Amniotic epithelial cell (primary cell): ENCODE data around the gene PSD2.

Experiments
- DNase-seq: peaks from one replicate; pipeline ENCODE4 v3.0.0-alpha.2; 2010; ENCODE audit warnings: low read depth

The PSD2 gene

GRCh38 chr5:139812836-139813805 is 17.5 kb downstream of the PSD2 start:
- DNase-seq: no peak

- no peak for DNase-seq
Measured at GRCh38 chr5:139814191-139814601, 18.6 kb downstream of the PSD2 start.

DNA sequence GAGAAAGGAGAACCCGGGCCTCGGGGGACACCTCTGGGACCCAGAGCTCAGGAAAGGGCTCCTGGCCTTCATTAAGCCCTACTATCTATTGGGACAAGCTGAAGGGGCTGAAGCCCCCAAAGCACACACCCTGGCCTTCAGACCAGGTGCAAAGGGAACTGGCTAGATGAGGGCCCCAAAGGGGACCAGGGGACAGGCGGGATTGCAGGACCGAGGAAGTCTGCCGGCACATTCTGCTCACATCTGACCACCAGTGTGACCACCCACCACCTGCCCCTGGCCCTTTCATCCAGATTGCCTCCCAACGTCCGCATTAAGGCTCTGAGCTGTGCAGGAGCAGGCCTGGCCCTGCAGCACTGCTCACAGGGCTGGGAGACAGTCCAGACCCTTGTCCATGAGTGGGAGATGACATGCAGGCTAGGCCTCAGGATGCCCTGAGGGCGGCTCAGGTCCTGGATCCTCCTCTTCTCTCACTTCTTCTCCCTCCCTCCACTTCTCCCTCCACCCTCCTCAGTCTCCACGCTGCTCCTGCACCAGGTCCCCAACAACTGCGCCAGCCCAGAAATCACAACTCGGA is 19.2 kb downstream of the PSD2 start:
- no peak for DNase-seq

GRCh38 chr5:139816566-139816965 is 21.0 kb downstream of the PSD2 start:
- DNase-seq: no peak

DNA sequence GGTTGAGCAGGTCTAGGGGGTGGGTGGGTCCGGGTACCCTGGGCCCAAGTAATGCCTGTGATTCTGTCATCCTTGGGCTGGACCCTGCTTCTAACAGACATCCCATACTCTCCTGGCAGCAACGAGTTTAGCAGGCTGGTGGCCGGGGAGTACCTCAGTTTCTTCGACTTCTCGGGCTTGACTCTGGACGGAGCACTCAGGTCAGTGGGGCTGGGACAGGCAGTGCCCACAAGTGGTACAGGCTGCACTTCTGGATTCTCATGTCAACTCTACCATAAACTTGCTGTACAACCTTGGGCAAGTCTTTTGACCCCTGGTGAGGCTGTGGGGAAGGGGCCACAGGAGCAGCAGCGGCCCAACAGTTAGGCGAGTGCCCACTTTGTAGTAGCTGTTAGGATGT is 21.8 kb downstream of the PSD2 start:
- DNase-seq: no peak

DNA sequence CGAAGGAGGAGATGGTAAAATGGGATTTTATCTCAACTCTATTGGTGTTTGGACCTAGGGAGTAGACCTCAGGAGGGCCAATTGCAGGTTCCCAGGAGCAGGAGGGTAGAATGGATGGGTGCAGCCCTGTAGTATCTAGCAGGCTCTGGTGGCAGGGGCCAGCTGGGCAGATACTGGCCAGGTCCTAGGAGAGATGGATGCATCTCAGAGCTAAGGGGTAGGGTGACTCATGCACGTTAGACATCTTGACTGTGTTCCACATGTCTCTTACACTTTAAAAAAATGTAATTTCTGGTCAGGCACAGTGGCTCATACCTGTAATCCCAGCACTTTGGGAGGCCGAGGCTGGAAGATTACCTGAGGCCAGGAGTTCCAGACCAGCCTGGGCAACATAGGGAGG is 22.4 kb downstream of the PSD2 start:
- no peak for DNase-seq

- DNase-seq: no peak
Measured at GRCh38 chr5:139820130-139820529, 24.5 kb downstream of the PSD2 start.

DNA sequence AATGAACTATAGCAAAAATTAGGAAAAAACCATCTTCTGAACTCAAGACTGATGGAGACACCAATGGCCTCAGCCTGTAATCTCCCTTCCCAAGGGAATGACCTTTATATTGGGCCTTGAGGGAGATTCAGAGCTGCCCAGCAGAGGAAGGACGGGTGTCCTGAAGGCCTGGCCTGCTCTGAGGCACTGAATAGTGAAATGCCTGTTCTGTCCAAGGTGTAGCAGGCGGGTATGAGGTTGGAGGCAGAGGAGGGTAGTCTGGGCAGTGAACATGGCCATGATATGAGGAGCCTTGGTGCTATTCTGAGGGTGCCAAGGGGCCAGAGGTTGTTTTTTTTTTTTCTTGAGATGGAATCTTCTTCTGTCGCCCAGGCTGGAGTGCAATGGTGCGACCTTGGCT is 25.0 kb downstream of the PSD2 start:
- DNase-seq: no peak

GRCh38 chr5:139821806-139822552 is 26.4 kb downstream of the PSD2 start:
- DNase-seq: no peak

GRCh38 chr5:139822553-139823425 is 27.2 kb downstream of the PSD2 start:
- no peak for DNase-seq

GRCh38 chr5:139823757-139824355 is 28.2 kb downstream of the PSD2 start:
- DNase-seq: no peak

DNA sequence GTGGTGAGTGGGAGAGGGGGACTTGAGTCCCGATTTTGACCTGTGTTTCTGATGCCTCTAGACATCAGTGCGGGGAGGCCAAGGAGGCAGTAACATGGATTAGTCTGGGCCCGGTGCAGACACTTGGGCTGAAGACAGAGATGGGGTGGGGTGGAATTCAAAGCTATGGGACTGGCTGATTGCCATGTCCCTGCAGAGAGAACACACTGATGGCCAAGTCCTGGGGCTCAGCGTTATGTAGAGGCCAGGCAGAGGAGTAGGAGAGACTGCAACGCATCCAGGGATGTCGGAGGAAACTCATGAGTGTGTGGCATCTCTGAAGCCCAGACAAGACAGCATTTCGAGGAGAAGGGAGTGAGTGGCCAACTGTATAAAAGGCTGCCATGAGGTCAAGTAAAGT is 30.1 kb downstream of the PSD2 start:
- DNase-seq: no peak

DNA sequence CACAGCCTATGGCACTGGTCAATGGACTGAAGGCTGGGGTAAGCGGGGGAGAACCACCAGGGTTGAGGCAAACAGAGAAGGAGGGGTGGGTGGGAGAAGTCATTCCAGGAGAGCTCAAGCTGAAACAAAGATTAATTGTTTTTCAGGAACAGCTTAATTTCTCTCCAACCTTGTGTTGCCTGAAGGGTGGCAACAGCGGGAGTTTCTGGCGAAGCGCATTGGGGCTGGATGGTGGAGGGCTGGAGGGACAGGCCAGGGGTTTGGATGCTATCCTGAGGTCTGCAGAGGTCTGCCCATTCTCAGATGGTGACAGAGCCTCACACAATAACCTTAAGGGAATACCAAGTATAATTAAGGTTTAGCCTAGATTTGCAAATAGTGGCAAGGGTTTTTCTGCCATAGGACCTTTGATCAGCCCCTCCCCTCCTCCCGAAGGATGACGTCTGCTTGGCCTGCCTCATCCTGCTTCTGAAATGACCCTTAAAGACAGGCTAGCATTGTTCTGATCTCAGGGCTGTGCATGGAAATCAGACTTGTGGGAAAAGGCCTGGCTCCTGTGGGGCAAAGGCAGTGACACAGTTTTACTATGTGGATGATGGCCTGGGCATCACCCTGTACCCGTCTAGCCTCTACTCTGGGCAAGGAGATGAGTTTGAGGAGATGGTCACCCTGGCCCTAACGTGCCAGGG is 32.7 kb downstream of the PSD2 start:
- DNase-seq: no peak

GRCh38 chr5:139829471-139829870 is 33.9 kb downstream of the PSD2 start:
- no peak for DNase-seq

DNA sequence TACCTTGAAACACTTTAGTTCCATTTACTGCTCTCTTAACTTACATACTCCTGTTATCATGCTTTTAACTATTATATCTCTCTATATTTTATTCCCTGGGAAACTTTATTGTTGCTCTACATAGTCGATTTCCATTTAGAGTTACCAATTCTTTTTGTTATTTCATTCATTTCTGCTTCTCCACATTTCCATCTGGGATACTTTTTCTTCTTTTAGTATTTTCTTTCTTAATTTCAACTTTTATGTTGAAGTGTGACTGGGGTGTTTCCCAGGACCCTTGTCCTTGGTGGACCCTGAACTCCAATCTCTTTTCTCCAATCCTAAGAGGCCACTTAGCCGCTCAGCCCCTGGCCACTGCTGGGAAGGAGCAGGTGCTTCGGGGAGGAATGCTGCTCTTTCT is 36.0 kb downstream of the PSD2 start:
- DNase-seq: no peak

GRCh38 chr5:139833525-139833924 is 37.9 kb downstream of the PSD2 start:
- DNase-seq: no peak

DNA sequence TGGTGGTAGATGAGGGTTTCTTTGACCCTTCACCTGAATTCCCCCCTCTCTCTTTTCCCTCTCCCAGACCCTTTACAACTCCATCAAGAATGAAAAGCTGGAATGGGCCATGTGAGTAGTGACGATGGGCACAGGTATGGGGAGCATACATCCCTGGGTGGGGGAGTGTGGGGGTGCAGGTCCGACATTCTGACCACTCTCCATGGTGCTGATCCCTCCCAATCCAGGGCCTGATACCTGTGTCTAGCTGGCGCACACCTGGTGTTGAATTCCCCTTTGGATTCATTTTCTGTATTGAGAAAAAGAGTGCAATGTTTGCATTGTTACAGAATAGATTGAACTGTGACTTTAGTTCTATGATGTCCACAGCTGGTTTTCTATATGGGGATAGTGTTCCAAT is 40.0 kb downstream of the PSD2 start:
- no peak for DNase-seq

DNA sequence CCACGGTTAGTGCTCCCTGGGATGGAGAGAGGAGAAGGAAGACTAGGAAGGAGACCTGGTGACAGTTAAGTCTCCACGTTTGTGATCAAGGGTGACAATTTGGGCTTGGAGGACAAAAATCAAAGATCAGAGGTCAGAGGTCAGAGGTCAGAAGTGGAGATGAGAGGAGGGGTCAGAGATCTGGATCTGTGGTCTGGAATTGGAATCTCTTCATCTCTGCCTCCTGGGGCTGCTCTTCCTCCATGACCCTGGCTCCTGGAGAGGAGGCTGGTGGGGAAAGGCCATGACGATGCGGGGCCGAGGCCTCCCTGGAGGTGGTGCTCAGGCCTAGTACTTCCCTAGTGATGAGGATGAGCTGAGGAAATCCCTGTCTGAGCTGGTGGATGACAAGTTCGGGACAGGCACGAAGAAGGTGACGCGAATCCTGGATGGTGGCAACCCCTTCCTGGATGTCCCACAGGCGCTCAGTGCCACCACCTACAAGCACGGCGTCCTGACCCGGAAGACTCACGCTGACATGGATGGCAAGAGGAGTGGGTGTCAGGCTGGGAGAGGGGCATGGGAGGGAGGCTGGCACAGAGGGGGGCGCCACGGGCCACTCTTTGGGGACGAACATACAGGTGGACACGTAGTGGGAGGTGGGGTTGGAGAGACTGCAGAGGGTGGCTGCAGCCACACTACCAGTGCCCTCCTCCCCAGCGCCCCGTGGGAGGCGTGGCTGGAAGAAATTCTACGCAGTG is 41.0 kb downstream of the PSD2 start:
- DNase-seq: no peak

DNA sequence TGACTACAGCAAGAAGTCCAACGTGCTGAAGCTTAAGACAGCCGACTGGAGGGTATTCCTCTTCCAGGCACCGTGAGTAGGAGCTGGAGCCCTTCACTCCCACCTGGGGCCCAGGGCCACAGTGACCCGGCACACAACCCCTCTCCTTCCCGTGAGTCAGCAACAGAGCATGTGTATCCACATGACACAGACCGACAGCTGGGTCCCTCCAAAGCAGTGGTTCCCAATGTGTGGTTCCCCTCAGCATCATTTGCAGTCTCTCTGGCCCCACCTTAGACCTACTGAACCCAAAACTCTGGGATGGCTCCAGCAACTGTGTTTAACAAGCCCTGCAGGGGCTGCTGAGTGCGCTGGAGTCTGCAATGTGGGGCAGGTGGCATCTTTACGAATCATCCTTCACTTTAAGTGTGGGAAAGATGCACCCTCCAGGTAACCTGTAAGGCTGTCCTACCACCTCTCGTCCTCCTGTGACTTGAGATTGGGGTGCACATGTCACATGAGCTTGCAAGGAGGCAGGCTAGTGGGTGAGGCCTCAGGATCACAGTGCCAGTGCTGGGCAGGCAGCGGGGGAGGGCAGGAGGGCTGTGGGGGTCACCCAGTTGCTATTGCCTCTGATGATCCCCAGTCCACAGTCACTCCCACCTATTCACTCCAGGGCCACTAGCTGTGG is 42.2 kb downstream of the PSD2 start:
- DNase-seq: no peak
